NCI-H748 treated with DMSO at 0.1 percent for 48 hours (cell line): ENCODE results near the gene ERAP2.
"Not testable (repeated sequence)": the region's sequence is repeated elsewhere in the genome, so short reads cannot be mapped to it uniquely, and the experiment has no call there.

Experiments
- DNase-seq: peaks from one replicate; lab custom pipeline; 2025; lab: John Stamatoyannopoulos, UW

ERAP2 gene, protein sequence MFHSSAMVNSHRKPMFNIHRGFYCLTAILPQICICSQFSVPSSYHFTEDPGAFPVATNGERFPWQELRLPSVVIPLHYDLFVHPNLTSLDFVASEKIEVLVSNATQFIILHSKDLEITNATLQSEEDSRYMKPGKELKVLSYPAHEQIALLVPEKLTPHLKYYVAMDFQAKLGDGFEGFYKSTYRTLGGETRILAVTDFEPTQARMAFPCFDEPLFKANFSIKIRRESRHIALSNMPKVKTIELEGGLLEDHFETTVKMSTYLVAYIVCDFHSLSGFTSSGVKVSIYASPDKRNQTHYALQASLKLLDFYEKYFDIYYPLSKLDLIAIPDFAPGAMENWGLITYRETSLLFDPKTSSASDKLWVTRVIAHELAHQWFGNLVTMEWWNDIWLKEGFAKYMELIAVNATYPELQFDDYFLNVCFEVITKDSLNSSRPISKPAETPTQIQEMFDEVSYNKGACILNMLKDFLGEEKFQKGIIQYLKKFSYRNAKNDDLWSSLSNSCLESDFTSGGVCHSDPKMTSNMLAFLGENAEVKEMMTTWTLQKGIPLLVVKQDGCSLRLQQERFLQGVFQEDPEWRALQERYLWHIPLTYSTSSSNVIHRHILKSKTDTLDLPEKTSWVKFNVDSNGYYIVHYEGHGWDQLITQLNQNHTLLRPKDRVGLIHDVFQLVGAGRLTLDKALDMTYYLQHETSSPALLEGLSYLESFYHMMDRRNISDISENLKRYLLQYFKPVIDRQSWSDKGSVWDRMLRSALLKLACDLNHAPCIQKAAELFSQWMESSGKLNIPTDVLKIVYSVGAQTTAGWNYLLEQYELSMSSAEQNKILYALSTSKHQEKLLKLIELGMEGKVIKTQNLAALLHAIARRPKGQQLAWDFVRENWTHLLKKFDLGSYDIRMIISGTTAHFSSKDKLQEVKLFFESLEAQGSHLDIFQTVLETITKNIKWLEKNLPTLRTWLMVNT

DNA sequence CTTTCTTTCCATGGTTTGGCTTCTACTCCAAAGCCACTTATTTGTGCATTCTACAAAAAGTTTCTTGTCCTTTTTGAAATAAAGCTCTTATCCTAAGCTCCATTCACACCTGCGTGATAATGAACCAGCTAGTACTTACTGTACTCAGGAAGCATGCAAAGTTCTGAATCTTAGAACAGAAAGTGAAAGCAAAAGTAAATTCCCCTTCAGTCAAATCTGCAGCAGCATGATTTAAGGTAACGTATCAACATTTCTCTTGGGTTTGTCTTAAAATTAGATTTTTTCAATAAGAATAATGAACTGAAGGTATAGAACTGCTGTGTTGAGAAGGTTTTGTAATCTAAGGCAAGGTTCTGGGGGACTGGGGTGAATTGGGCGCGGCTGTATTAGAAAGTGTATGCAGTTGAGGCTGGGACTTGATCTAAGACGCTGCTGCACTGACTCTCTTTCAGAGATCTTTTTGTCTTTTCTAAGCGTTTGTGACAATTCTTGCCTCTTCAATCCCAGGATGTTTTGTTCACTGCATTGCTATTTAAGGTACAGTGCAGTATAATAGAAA lies at the start of gene ERAP2:
TSS of gene ERAP2 (plus strand) at position 209 of the 559 bp plus-strand sequence. CDS start 3,186 bp downstream, outside the sequence.
- peak; percentile 14 for DNase-seq

DNA sequence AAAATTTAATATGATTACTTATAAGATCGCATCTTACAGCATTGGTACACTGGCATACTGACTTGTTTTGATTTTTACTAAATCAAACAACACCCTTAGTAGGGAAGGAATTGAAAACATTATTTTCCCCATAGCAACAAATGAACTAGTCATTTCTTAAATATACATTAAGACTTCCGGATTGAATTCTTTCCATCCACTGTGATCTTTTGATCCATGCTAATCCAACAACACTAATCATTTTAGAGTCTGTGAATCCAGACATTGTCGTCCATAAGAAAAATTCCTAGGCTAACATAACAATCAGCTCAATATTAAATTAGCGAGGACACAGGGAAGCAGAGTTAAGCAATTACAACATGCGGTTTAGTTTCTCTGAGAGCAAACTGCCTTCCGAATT lies 47.0 kb upstream of the ERAP2 start:
- no peak for DNase-seq

DNA sequence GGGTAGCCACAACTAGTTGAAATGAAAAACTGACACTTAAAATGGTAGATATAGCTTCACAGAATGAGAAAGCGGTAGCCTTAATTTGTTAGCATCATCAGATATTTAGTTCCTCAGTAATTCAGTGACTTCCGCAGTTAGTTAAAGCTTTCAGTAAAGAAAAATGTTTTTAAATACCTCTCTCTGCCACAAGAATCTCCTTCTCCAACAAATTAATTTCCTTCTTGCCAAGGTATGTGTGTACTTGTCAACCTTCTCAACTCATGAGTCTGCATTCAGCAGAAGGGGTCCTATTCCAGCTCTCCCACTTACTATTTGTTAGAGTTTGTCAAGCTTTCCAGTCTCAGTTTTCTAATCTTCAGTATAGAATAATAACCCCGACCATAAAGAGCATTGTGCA lies 42.3 kb upstream of the ERAP2 start:
- DNase-seq, result no peak

- no peak for DNase-seq
Observed at GRCh38 chr5:96835791-96836191, 40.5 kb upstream of the ERAP2 start.

- no peak for DNase-seq
Observed at GRCh38 chr5:96836817-96837216, 39.5 kb upstream of the ERAP2 start.

GRCh38 chr5:96837303-96837702 lies 39.0 kb upstream of the ERAP2 start:
- DNase-seq, result no peak

GRCh38 chr5:96838201-96839070 lies 37.9 kb upstream of the ERAP2 start:
- no peak for DNase-seq

- DNase-seq, result no peak
Observed at GRCh38 chr5:96839071-96839592, 37.2 kb upstream of the ERAP2 start.

GRCh38 chr5:96841931-96842330 lies 34.4 kb upstream of the ERAP2 start:
- not testable (repeated sequence) for DNase-seq

DNA sequence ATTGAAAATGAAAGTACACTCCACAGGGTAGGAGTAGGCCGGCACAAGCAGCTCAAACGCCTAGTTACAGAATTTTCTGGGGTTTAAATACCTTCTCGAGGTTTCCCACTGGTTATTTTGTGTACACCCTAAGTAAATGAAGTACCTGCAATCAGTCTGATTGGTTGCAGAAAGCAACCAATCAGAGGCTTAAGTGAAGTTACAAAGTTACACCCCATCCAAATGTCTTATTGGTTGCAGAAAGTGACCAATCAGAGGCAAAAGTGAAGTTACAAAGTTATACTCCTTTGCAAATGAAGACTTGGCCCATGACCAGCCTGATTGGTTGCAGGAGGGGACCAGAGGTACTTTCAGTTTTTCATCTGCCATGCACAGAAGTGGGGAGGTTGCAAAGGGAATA lies 33.2 kb upstream of the ERAP2 start:
- DNase-seq, result no peak

- DNase-seq, result no peak
Observed at GRCh38 chr5:96844481-96844990, 31.8 kb upstream of the ERAP2 start.

- no peak for DNase-seq
Observed at GRCh38 chr5:96851312-96852062, 24.8 kb upstream of the ERAP2 start.

- no peak for DNase-seq
Observed at GRCh38 chr5:96852759-96853158, 23.5 kb upstream of the ERAP2 start.

- DNase-seq, result no peak
Observed at GRCh38 chr5:96854067-96854466, 22.2 kb upstream of the ERAP2 start.

DNA sequence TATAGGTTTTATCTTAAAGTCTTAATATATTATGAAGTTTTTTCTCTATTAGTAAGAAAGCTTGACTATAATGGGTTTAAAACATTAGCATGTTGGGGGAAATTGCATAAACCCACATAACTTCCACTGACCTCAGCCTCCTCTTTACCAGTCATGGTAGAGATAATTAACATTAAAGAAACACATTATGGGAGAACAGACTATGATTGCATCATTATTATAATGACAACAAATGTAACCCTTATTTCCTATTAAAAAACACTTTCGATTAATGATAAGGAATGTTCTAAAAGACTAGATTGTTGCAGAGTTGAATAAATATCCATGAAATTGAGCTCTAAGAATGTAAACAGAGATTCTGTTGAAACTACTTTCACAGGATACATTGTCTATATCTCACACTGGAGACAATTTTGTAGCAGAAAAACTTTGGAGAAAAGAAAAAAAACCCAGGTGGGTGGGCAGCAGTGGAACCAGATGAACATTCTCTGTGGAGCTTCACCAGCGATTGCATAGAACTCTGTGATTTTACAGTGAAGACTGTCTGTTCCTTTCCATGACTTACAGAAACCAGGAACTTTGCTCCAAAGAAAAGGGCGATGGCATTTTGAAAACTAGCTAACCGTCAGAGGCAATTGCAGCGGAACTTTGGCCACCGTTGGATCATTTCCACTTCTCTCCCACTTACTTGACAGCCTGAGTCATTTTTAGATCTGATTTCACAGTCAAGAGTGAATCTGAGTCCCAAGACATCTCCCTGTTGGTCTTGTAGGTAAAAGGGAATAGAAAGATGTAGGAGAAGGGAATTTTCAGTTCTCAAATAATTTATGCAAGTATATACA lies 21.0 kb upstream of the ERAP2 start:
- DNase-seq, result no peak

DNA sequence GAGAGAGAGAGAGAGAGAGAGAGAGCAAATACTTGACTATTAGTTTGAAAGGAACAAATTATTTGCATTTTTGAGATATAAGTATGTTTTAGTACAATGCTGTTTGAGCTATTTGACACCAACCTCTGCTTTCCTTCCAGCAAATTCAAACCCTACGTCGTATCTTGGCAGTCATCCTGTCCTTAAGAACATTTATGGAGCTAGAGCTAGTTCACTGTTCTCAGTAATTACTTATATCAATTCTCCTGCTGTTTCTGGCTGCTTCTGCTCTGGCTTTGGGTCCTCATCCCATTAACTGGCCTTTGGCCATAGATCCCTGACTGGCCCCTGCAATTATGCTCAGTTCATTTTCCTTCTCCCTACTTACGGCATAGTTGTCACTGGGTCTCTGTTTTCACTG lies 19.9 kb upstream of the ERAP2 start:
- no peak for DNase-seq

GRCh38 chr5:96857454-96857853 lies 18.8 kb upstream of the ERAP2 start:
- no peak for DNase-seq

DNA sequence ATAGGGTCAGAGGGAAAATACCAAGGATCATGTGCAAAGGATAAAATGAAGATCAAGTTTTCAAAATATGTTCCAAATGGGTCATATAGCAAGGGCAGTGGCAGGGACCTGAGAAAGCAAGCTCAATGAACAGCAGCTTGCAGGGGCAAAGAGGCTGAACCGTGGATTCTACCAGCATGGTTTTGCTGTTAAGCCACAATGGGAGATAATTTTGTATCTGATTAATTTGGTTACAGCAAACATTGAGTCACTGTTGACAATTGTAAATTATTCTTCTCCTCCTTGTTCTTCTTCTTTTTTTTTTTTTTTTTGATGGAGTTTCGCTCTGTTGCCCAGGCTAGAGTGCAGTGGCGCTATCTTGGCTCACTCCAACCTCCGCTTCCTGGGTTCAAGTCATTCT lies 18.4 kb upstream of the ERAP2 start:
- no peak for DNase-seq

- no peak for DNase-seq
Observed at GRCh38 chr5:96859375-96859774, 16.9 kb upstream of the ERAP2 start.
